Measurements from ENCODE around the gene NBPF3. TPM values are rescaled to one million over a fixed set of nuclear protein-coding genes. Genes with fewer than 3 reads are reported as not detected.
"Not testable (repeated sequence)": the region's sequence is repeated elsewhere in the genome, so short reads cannot be mapped to it uniquely, and the experiment has no call there.

The NBPF3 gene
- total RNA-seq, 1 donor = 6.6 TPM

GRCh38 chr1:21434394-21434793 lies 5.5 kb upstream of the NBPF3 start:
- H3K4me1 ChIP-seq (ENCODE audit: insufficient read depth, low read length) = peaks cover 2% of the 10 kb centered on the region
- no peak overlapping the region for H3K4me3 ChIP-seq (ENCODE audit: low read length)
- H3K9me3 ChIP-seq (ENCODE audit: low read depth, low read length) = no peaks in the 10 kb centered on the region
- peaks cover 2% of the 10 kb centered on the region for H3K27me3 ChIP-seq (ENCODE audit: insufficient read depth, low read length)

- Histone ChIP-seq H3K27me3 (ENCODE audit: insufficient read depth, low read length) (peaks cover 2% of the 10 kb centered on the region), H3K4me1 (ENCODE audit: insufficient read depth, low read length) (peaks cover 11% of the 10 kb centered on the region)
Observed at GRCh38 chr1:21435646-21436487, 4.1 kb upstream of the NBPF3 start.

GRCh38 chr1:21436488-21437340 lies 3.2 kb upstream of the NBPF3 start:
- peaks cover 2% of the 10 kb centered on the region for H3K27me3 ChIP-seq (ENCODE audit: insufficient read depth, low read length)
- H3K4me1 ChIP-seq (ENCODE audit: insufficient read depth, low read length) = peaks cover 17% of the 10 kb centered on the region
- no peaks in the 10 kb centered on the region for H3K9me3 ChIP-seq (ENCODE audit: low read depth, low read length)
- no peak overlapping the region for H3K4me3 ChIP-seq (ENCODE audit: low read length)

More at GRCh38 chr1:21435646-21436487, 4.1 kb upstream of the NBPF3 start:
- H3K9me3 ChIP-seq (ENCODE audit: low read depth, low read length) = no peaks in the 10 kb centered on the region
- no peak overlapping the region for H3K4me3 ChIP-seq (ENCODE audit: low read length)

DNA sequence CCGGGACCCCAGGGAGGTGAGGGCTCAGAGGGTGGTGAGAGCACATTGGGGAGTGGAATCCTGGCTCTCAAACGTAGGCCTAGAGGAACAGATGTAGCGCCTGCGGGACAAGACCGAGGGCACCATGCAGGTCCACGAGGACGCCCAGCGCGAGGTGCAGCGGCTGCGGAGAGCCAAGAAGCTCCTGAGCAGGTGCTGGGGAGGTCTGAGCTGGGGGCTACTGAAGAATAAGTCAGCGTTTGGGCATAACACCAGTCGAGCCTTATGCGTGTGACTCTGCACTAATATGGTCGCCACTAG lies 2.6 kb upstream of the NBPF3 start:
- H3K27me3 ChIP-seq (ENCODE audit: insufficient read depth, low read length) = peaks cover 2% of the 10 kb centered on the region
- peaks cover 17% of the 10 kb centered on the region for H3K4me1 ChIP-seq (ENCODE audit: insufficient read depth, low read length)
- no peak overlapping the region for H3K4me3 ChIP-seq (ENCODE audit: low read length)
- H3K9me3 ChIP-seq (ENCODE audit: low read depth, low read length) = no peaks in the 10 kb centered on the region

GRCh38 chr1:21438646-21439312 lies 1.2 kb upstream of the NBPF3 start:
- H3K4me3 ChIP-seq (ENCODE audit: low read length); H3K9me3 ChIP-seq (ENCODE audit: low read depth, low read length); H3K27me3 ChIP-seq (ENCODE audit: insufficient read depth, low read length): not testable (repeated sequence)
- H3K4me1 ChIP-seq (ENCODE audit: insufficient read depth, low read length) = peaks cover 17% of the 10 kb centered on the region

DNA sequence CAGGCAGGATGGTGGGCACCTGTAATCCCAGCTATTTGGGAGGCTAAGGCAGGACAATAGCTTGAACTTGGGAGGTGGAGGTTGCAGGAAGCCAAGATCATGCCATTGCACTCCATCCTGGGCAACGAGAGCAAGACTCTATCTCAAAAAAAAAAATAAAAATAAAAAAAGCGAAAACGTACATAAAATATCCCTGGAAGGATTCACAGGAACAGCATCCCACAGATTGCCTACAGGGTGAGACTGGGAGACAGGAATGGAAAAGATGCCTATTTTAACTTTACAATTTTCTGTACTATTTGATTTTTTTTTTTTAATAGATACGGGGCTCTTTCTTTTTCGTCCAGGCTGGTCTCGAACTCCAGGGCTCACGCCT lies 604 bp upstream of the NBPF3 start:
- H3K4me1 ChIP-seq (ENCODE audit: insufficient read depth, low read length) = peaks cover 17% of the 10 kb centered on the region
- peaks cover 2% of the 10 kb centered on the region for H3K27me3 ChIP-seq (ENCODE audit: insufficient read depth, low read length)
- peak overlapping the region; percentile 63 for H3K4me3 ChIP-seq (ENCODE audit: low read length)

GRCh38 chr1:21440630-21441125 lies 741 bp downstream of the NBPF3 start:
- not testable (repeated sequence) for H3K27me3 ChIP-seq (ENCODE audit: insufficient read depth, low read length); H3K9me3 ChIP-seq (ENCODE audit: low read depth, low read length)
- Histone ChIP-seq H3K4me3 (ENCODE audit: low read length) (peak overlapping the region; percentile 30), H3K4me1 (ENCODE audit: insufficient read depth, low read length) (peaks cover 17% of the 10 kb centered on the region)

More for the DNA sequence above, 604 bp upstream of the NBPF3 start:
- no peaks in the 10 kb centered on the region for H3K9me3 ChIP-seq (ENCODE audit: low read depth, low read length)

GRCh38 chr1:21446647-21447046 lies 6.7 kb downstream of the NBPF3 start:
- not testable (repeated sequence) for H3K4me1 ChIP-seq (ENCODE audit: insufficient read depth, low read length); H3K9me3 ChIP-seq (ENCODE audit: low read depth, low read length); H3K27me3 ChIP-seq (ENCODE audit: insufficient read depth, low read length); H3K4me3 ChIP-seq (ENCODE audit: low read length)

- Histone ChIP-seq H3K9me3 (ENCODE audit: low read depth, low read length) (no peaks in the 10 kb centered on the region), H3K27me3 (ENCODE audit: insufficient read depth, low read length) (no peaks in the 10 kb centered on the region), H3K4me3 (ENCODE audit: low read length) (no peak overlapping the region), H3K4me1 (ENCODE audit: insufficient read depth, low read length) (no peaks in the 10 kb centered on the region)
Observed at GRCh38 chr1:21447311-21447710, 7.4 kb downstream of the NBPF3 start.

DNA sequence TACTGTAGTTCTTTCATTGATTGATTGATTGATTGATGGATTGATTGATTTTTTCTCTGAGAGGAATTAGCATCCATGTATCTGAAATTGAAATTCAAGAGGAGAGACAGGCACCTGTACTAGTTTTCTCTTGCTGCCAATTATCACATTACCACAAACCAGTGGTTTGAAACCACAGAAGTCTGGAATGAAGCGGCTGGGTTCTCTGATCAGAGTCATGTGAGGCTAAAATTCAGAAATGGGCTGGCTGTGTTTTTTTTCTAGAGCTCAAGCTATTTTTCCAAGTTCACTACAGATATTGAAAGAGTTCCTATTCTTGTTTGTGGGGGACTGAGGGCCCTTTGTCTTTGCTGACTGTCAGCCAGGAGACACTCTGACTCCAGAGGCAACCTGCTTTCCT lies 10.0 kb downstream of the NBPF3 start:
- Histone ChIP-seq H3K4me1 (ENCODE audit: insufficient read depth, low read length) (peaks cover 13% of the 10 kb centered on the region), H3K9me3 (ENCODE audit: low read depth, low read length) (no peaks in the 10 kb centered on the region), H3K27me3 (ENCODE audit: insufficient read depth, low read length) (no peaks in the 10 kb centered on the region), H3K4me3 (ENCODE audit: low read length) (no peak overlapping the region)

- Histone ChIP-seq H3K4me3 (ENCODE audit: low read length) (no peak overlapping the region), H3K27me3 (ENCODE audit: insufficient read depth, low read length) (no peaks in the 10 kb centered on the region), H3K9me3 (ENCODE audit: low read depth, low read length) (no peaks in the 10 kb centered on the region), H3K4me1 (ENCODE audit: insufficient read depth, low read length) (peaks cover 13% of the 10 kb centered on the region)
Observed at GRCh38 chr1:21451212-21451611, 11.3 kb downstream of the NBPF3 start.

DNA sequence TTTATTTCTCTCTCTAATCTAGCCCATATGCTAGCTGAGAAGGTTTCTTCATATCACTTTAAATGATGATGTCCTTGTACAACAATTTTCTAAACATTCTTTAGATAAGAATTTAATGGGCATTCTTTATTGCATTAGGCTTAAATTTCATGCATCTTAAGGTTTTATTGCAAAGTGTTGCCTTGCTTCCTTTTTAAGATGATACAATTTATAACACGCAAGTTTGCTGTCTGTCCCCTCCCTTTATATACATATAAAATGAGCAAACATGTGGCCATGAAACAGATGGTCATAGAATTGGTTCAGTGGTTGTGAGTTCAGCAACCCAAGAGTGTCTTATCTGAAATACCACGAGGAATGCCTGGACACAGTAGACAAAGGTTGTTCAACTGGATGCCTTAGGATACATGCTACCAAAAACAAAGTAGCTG lies 12.1 kb downstream of the NBPF3 start:
- Histone ChIP-seq H3K4me3 (ENCODE audit: low read length) (no peak overlapping the region), H3K9me3 (ENCODE audit: low read depth, low read length) (no peaks in the 10 kb centered on the region), H3K4me1 (ENCODE audit: insufficient read depth, low read length) (peaks cover 13% of the 10 kb centered on the region), H3K27me3 (ENCODE audit: insufficient read depth, low read length) (no peaks in the 10 kb centered on the region)

- peaks cover 13% of the 10 kb centered on the region for H3K4me1 ChIP-seq (ENCODE audit: insufficient read depth, low read length)
- H3K9me3 ChIP-seq (ENCODE audit: low read depth, low read length); H3K4me3 ChIP-seq (ENCODE audit: low read length); H3K27me3 ChIP-seq (ENCODE audit: insufficient read depth, low read length): not testable (repeated sequence)
Observed at GRCh38 chr1:21453964-21454614, 14.2 kb downstream of the NBPF3 start.

DNA sequence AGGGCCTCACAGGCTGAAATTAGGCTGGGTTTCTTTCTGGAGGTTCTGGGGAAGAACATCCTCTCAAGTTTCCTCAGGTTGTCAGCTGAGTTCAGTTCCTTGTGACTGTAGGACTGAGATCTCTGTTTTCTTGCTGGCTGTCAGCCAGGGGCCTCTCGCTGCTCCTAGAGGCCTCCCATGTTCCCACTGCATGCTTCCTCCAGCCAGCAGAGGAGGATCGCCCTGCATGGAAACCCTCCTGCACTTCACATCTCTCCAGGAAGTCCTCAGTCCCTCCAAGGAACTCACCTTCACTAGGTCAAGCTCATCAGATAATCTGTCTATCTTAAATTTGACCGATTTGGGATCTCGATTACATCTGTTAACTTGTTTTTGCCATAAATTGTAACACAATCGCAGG lies 15.0 kb downstream of the NBPF3 start:
- not testable (repeated sequence) for H3K27me3 ChIP-seq (ENCODE audit: insufficient read depth, low read length); H3K9me3 ChIP-seq (ENCODE audit: low read depth, low read length); H3K4me3 ChIP-seq (ENCODE audit: low read length)
- peaks cover 13% of the 10 kb centered on the region for H3K4me1 ChIP-seq (ENCODE audit: insufficient read depth, low read length)

DNA sequence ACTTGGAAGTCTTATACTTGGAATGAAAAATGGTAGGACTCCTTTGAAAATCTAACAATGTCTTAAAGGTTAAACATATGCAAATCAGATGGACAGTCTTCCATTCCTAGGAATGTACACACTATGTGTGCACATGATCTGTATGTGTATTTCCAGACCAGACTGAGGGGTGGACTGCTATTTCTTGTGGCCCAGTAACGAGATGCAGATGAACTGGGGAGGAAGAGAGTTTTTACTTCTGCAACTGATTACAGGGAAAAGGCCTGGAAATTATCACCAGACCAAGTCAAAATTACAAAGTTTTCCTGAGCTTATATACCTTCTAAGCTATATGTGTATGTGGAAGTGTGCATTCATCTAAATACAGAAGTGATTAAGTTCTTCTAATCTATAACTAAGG lies 17.7 kb downstream of the NBPF3 start:
- H3K4me1 ChIP-seq (ENCODE audit: insufficient read depth, low read length) = peaks cover 13% of the 10 kb centered on the region
- H3K4me3 ChIP-seq (ENCODE audit: low read length) = no peak overlapping the region
- H3K9me3 ChIP-seq (ENCODE audit: low read depth, low read length) = no peaks in the 10 kb centered on the region
- H3K27me3 ChIP-seq (ENCODE audit: insufficient read depth, low read length) = no peaks in the 10 kb centered on the region
